A673 (cell line): ENCODE measurements around the gene KLHL5.

Experiments
- CTCF ChIP-seq: fragments of 300-800, 200-600 bp; sonication (generic); conservative IDR thresholded peaks from 2 replicates; pipeline ENCODE4 v1.5.1; 2017; ENCODE audit warnings: low read depth, mild to moderate bottlenecking, antibody characterized with exemption, low read length, moderate library complexity, mixed read lengths
- EZH2 ChIP-seq: fragments of 200-600 bp; sonication (generic); IDR thresholded peaks from 2 replicates; pipeline ENCODE4 v1.6.1; 2017; ENCODE audit warnings: borderline replicate concordance, low read depth, mild to moderate bottlenecking, mixed read lengths, antibody characterized with exemption, low read length; ENCODE audit not compliant: poor library complexity, severe bottlenecking

DNA sequence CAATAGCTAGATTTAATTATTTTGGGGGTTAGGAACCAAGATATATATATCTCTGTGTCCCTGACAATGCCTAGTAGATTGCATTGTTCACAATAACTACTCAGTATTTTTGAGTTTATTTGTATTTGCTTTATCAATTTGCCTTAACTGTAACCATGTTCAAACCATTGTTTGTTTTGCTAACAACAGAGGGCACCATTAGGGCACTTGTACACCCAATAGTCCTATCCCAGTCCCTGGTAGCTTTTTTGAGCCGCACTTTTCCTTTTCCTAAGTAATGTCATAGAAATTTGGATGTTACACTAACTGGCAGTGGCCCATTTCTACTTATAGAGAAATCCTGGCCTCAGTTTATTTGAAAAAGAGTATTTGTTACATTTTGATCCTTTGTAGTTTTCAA lies 575 bp upstream of the KLHL5 start:
- no peak for TF ChIP-seq CTCF
- no peak for TF ChIP-seq EZH2
